ENCODE data around the gene ABCD4. TPM values are rescaled to one million over a fixed set of nuclear protein-coding genes. Genes with fewer than 3 reads are reported as not detected.

The ABCD4 gene
- total and polyA plus RNA-seq, 2 of the 4 experiments (the other 2 are of a cell fraction) = 12.2 to 20.4 TPM

GRCh38 chr14:74286736-74287135 is 16.0 kb downstream of the ABCD4 start:
- H2BK20ac ChIP-seq (ENCODE audit: low read depth, low read length) = no peak overlapping the region
- no peak overlapping the region for H3K14ac ChIP-seq (replicated peaks; ENCODE audit: low read depth, low read length)
- no peaks in the 10 kb centered on the region; the same call in 1 of the 2 replicates for H4K20me1 ChIP-seq (ENCODE audit: insufficient read depth, low read length)
- peaks cover 61% of the 10 kb centered on the region for H3K36me3 ChIP-seq (ENCODE audit: control insufficient read depth, insufficient read depth, low read length)
- no peaks in the 10 kb centered on the region for H3K27me3 ChIP-seq (ENCODE audit: control insufficient read depth, insufficient read depth, low read length)
- H3K4me1 ChIP-seq (ENCODE audit: control insufficient read depth, insufficient read depth, low read length) = no peaks in the 10 kb centered on the region
- no peak overlapping the region for H3K4me3 ChIP-seq (ENCODE audit: insufficient read depth, low read depth, low read length)
- no peaks in the 10 kb centered on the region for H3K9me1 ChIP-seq (ENCODE audit: insufficient read depth, low read length)
- H3K56ac ChIP-seq (ENCODE audit: extremely low read depth, insufficient read depth, low read length) = no peak overlapping the region
- H4K91ac ChIP-seq (ENCODE audit: insufficient read depth, low read depth, low read length) = no peak overlapping the region
- H3K18ac ChIP-seq (ENCODE audit: low read depth, low read length) = no peak overlapping the region
- no peak overlapping the region for H2BK5ac ChIP-seq (ENCODE audit: low read depth, low read length, poor library complexity, severe bottlenecking)
- WGBS, 2 experiments (ENCODE audit: extremely low coverage in 2 of 2, insufficient read length in 1 of 2) = no CpG with 5 or more reads among the region's 7 CpGs
- no peak overlapping the region for H2BK120ac ChIP-seq (ENCODE audit: low read depth, low read length)
- ATAC-seq (ENCODE audit: low read depth) (no peak), DNase-seq (no peak)
- H2AK5ac ChIP-seq (ENCODE audit: low read depth, low read length) = no peak overlapping the region
- ChIA-PET CTCF (no interaction called here), POLR2A (ENCODE audit: unreplicated experiment) (no interaction called here)
- no peak overlapping the region for H3K9ac ChIP-seq (ENCODE audit: low read depth, low read length)
- no peaks in the 10 kb centered on the region for H3K9me3 ChIP-seq (ENCODE audit: control insufficient read depth, insufficient read depth, low read length)
- no peak overlapping the region for H2AK9ac ChIP-seq (replicated peaks; ENCODE audit: low read depth, low read length, poor library complexity)
- no peak overlapping the region for H2AFZ ChIP-seq (replicated peaks; ENCODE audit: low read length, poor library complexity)
- no peak overlapping the region for H4K8ac ChIP-seq (ENCODE audit: low read depth in 2 of 2, low read length in 2 of 2)
- BruUV-seq (replicated peaks) = no TSS peak
- no peak overlapping the region for H3K23ac ChIP-seq (ENCODE audit: low read depth, low read length)
- H3K79me1 ChIP-seq (ENCODE audit: low read depth in 1 of 2, low read length in 2 of 2) = peaks cover 0 to 5% of the 10 kb centered on the region in 2 experiments; a peak in 1 of 4 replicates
- H2BK15ac ChIP-seq (ENCODE audit: low read depth, low read length) = no peak overlapping the region
- no peak overlapping the region for H3K27ac ChIP-seq (ENCODE audit: insufficient read depth, low read length)
- in situ Hi-C loops (cut with MboI; ENCODE audit: low sequenced_read_pairs) (no loop called here), intact Hi-C loops (cut with micrococcal nuclease) (no loop called here), dilution Hi-C loops (cut with HindIII; ENCODE audit: low sequenced_read_pairs, unreplicated experiment) (no loop called here)
- H4K5ac ChIP-seq (ENCODE audit: low read depth, low read length) = no peak overlapping the region
- no peak overlapping the region for H3K4ac ChIP-seq (ENCODE audit: low read depth, low read length)
- TF ChIP-seq ELK1 (IDR thresholded peaks at IDR 0.05; ENCODE audit: borderline replicate concordance, low read depth, low read length) (no peak), MAZ (IDR thresholded peaks at IDR 0.05; ENCODE audit: borderline replicate concordance, low read depth, low read length) (no peak), RFX5 (IDR thresholded peaks at IDR 0.05; ENCODE audit: low read depth, low read length) (no peak), CHD1 (IDR thresholded peaks at IDR 0.05; ENCODE audit: low read depth, low read length) (no peak), CTCF (conservative IDR thresholded peaks at IDR 0.05; ENCODE audit: low read depth, low read length) (no peak), FOS (IDR thresholded peaks at IDR 0.05; ENCODE audit: low read depth, low read length) (no peak), NFE2L2 (IDR thresholded peaks at IDR 0.05; ENCODE audit: low read depth, low read length) (no peak), RCOR1 (IDR thresholded peaks at IDR 0.05; ENCODE audit: insufficient replicate concordance, low read length) (no peak), MAFK (IDR thresholded peaks at IDR 0.05; ENCODE audit: low read depth, low read length) (no peak), BHLHE40 (IDR thresholded peaks at IDR 0.05; ENCODE audit: low read depth, low read length) (no peak), POLR2A (IDR thresholded peaks at IDR 0.05; ENCODE audit: low read depth, low read length) (no peak), RAD21 (IDR thresholded peaks at IDR 0.05; ENCODE audit: low read length) (no peak)
- H3K4me2 ChIP-seq (ENCODE audit: low read depth, low read length) = no peak overlapping the region

All from IMR-90 (cell line).